D341Med (cell line): ENCODE measurements around the gene CEP350.
"Not testable (repeated sequence)": the region's sequence is repeated elsewhere in the genome, so short reads cannot be mapped to it uniquely, and the experiment has no call there.

Experiments used
- DNase-seq: peaks from one replicate; pipeline ENCODE4 v3.0.0; 2012; ENCODE audit warnings: low spot score

Gene CEP350

DNA sequence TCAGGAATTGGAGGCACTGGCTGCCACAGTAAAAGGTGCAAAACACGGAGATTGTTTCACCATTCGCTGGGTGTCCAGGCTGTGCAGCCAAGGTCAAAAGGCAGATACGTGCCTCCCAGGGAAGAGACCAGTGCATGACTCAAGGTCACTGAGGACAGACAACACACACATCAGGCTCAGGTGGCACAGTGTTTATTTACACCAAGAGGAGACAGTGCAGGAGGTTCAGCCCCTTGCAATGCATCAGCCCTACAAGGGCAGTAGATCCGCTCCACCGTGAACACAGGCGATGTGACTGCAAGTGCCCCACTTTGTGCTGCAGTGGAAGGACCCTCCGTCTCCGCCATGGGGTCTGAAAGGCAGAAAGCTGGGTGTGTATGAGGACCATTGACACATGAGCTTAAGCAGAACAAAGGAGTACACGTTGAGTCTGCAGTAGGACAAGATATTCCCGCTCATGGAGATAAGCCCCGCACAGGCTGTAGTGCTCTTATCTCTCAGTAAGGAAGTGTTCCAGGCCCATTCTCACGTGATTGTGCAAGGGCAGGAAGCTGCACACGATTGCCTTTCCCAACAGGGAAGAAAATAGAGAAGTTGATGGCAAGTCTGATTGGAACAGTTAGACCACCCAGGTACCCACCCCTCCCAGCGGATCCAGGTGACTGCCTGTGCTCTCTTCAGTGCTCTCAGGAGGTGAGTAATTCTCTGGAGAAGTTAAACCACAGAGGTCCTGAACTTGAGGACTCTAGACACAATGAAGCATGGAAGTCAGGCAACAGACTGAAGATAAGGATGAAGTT, 162.6 kb downstream of the CEP350 start:
- DNase-seq, result no peak

DNA sequence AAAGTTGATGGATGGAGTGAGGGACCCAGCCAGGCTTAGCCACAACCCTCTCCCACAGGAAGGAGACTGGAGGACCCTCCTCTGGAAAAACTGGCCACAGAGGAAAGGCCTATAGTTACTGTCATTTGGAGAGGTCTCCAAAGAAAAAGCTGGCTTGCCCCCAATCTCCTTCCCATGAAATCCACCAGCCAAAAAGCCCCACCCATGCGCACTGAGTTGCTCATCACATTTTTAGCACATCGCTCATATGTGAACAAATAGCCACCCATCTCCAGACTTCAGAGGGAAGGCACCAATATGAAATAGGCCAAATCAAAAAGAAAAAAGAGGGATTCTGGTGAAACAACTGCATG, 163.1 kb downstream of the CEP350 start:
- DNase-seq, result no peak

- DNase-seq, result no peak
Observed at GRCh38 chr1:180119837-180120236, 165.2 kb downstream of the CEP350 start.

DNA sequence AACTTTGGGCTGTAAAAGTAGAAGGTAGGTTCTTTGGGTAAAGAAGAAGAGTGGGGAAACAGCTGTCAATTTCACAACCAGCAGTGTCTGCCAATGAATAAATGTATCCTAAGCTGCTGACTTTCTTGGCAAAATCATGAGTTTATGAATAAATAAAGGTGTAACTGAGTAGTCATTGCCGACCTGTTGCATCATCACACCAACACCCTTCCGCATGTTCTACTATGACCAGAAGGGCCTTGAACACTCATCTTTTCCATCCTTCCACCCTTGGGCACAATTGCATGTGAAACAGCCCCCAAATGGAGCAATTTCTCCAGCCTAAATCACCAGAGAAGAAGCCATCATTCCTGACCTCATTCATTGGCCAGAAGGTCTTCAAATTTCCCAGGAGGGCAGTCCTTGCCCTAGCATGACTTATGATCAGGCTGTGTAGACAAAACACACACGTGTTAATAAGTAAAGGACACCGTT, 168.9 kb downstream of the CEP350 start:
- no peak for DNase-seq

DNA sequence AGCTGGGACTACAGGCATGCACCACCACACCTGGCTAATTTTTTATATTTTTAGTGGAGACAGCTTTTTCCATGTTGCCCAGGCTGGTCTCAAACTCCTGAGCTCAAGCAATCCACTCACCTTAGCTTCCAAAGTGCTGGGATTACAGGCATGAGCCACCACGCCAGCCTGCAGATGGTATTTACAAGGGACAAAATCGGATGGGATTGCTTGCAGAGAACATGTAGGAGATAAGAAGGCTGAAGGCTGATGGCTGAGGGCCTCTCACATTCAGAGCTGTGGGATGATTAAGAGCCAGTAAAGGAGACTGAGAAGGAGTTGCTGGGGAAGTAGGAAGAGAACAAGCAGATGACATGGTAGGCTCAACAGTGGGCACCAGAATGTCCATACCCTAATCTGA, 176.0 kb downstream of the CEP350 start:
- DNase-seq, result no peak

DNA sequence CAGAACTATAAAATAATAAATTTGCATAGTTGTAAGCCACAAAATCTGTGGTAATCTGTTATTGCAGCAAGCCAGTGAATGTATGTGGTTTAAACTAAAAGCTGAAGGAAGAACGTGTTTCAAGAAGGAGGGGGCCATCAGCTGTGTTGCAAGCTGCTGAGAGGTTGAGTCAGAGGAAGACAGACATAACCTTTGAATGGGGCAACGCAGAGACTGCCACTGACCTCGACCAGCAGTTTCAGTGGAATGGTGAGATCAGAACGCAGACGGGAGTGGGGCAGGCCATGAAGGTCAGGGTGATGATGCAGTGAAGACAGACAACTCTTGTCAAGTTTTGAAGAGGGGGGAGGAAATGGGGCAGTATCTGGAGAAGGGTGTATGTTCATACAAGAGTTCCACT, 176.9 kb downstream of the CEP350 start:
- DNase-seq, result no peak

DNA sequence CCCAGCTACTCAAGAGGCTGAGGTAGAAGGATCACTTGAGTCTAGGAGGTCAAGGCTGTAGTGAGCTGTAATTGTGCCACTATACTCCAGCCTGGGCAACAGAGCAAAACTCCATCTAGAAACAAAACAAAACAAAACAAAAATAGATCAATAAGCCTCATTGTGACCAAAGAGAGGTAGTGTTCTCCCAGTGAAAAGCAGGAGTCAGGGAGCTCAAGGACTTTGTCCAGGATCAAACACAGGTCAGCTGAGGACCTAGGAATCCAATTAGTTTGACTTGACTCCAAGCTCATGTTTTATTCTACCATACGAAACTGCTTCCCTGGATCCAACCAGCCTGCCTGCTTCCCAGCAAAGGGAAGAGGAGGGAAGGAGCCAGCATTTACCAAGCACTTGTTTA, 178.6 kb downstream of the CEP350 start:
- DNase-seq, result no peak

GRCh38 chr1:180133688-180134087, 179.1 kb downstream of the CEP350 start:
- not testable (repeated sequence) for DNase-seq

DNA sequence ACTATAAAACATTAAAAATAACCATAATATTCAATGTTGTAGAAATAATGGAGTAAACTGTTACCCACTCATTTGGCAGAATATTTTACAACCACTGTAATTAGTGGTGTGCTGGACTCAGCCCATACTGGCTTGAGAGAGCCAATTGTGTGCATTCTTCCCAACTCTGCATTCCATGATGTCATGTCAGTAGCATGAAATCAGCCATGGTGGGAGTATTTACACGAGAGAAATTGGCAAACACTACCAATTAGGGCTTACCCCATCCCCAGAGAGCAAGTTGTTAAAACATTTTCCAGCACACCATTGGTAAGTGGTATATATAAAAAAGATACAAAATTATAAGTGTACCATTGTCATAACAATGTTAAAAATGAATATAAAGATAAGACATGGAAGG, 180.9 kb downstream of the CEP350 start:
- DNase-seq, result no peak

- no peak for DNase-seq
Observed at GRCh38 chr1:180136331-180136967, 181.8 kb downstream of the CEP350 start.

- no peak for DNase-seq
Observed at GRCh38 chr1:180136968-180137356, 182.4 kb downstream of the CEP350 start.

DNA sequence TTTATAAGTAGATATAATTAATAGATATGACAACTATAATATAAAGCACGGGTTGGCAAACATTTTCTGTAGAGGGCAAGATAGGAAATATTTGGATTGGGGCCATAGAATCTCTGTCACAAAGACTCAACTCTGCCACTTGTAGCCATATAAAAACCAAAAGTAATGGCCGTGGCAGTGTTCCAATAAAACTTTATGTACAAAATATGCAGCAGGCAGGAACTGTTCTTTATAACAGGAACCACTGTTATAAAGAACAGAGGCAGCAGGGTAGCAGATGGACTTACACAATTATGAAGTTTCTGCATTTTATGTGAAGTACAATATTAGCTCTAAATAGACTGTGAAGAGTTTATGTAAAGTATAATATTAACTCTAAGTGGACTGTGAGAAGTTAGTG, 183.2 kb downstream of the CEP350 start:
- no peak for DNase-seq

DNA sequence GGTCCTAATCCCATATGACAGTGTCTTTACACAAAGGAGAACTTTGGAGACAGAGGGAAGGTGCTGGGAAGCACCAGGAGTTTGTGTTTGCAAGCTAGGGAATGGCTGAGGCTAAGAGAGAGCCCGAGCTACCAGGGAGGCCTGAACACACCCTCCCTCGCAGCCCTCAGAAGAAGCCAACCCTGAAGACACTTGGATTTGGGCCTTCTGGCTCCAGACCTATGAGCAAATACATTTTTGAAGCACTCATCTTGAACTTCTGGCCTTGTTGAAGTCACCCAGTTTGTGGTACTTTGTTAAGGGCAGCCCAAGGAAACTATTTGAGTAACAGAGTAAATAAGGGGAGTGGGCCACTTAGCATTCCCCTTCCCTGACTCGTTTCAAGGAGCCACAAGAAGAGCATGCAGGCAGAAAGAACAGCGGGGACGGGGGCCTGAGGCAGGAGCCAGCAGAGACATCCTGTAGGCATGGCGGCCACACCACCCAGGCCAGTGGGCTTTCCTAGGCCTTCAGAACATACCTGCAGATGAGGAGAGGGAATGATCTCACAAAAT, 186.8 kb downstream of the CEP350 start:
- DNase-seq, result no peak

- DNase-seq, result no peak
Observed at GRCh38 chr1:180143359-180143758, 188.7 kb downstream of the CEP350 start.

GRCh38 chr1:180144659-180145357, 190.2 kb downstream of the CEP350 start:
- no peak for DNase-seq

DNA sequence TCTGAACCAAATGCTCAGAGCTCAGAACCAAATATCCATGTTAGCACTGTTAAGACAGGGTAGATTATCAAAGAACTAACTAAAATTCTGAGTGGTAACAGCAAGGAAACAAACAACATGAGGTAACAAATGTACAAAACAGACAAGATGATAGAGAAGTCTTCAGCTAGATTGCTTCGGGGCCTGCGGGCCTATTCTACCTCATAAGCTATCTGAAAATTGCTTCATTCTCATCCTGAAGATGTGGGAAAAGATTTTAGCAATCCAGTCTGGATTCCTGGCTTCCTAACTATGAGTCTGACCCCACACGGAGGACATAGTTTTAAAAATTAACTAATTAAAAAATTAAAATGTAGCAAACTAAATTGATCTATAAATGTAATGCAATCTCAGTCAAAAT, 190.8 kb downstream of the CEP350 start:
- no peak for DNase-seq

GRCh38 chr1:180150982-180151381, 196.4 kb downstream of the CEP350 start:
- no peak for DNase-seq

- no peak for DNase-seq
Observed at GRCh38 chr1:180151508-180151907, 196.9 kb downstream of the CEP350 start.

DNA sequence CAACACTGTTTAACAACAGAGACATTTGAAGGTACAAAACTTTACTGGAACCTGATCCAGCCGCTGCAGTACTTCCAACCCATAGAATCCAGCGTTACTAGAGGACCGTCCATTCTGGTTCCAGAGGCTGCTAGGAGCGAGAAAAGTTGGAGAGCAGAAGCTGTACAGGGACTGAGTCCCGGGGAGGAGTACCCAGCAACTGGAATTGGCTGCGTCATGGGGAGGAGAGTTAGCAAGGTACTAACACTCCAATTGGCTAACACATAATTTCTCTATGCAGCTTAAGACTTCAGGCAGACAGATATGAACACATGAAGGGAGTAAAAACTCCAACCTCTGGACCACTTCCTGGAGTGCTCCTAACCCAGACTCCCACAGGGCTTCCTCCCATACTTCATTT, 198.0 kb downstream of the CEP350 start:
- no peak for DNase-seq

- DNase-seq, result no peak
Observed at GRCh38 chr1:180153032-180153431, 198.4 kb downstream of the CEP350 start.

GRCh38 chr1:180154003-180154324, 199.4 kb downstream of the CEP350 start:
- peak; percentile 58 for DNase-seq

GRCh38 chr1:180154325-180155181, 199.9 kb downstream of the CEP350 start, which contains the start of gene QSOX1:
QSOX1 (plus strand) TSS chr1:180154869; CDS start chr1:180154908, 39 bp downstream.
- peak; percentile 100 for DNase-seq
